Stomach (tissue), 19 donors: ENCODE results near the gene IL2RA. TPM values are rescaled to one million over a fixed set of nuclear protein-coding genes. Genes with fewer than 3 reads are reported as not detected.

Experiments
- DNase-seq, 2 donors: peaks; one replicate each; pipeline versions ENCODE4 v3.0.0 to v3.0.0-alpha.2; 2013 to 2019
- H3K27ac ChIP-seq, 5 donors: fragments of 200-600 bp in 4 of 5; sonication (generic) in 4 of 5; one replicate each; pipeline ENCODE4 v1.5.1; 2013 to 2019; ENCODE audit warnings: mild to moderate bottlenecking in 1 of 5, moderate library complexity in 1 of 5
- H3K27me3 ChIP-seq, 3 donors: fragments of 200-600 bp; sonication (generic); one replicate each; pipeline ENCODE4 v1.5.1; 2017 to 2019; ENCODE audit warnings: mixed run types in 1 of 3
- H3K36me3 ChIP-seq, 4 donors: fragments of 200-600 bp; sonication (generic); 1 replicate in 3 of 4; 2 replicates in 1 of 4; pipeline ENCODE4 v1.5.1; 2016 to 2019
- H3K4me1 ChIP-seq, 4 donors: fragments of 200-600 bp; sonication (generic); one replicate each; pipeline ENCODE4 v1.5.1; 2016 to 2019
- H3K4me3 ChIP-seq, 4 donors: fragments of 200-600 bp; sonication (generic) in 3 of 4; one replicate each; pipeline ENCODE4 v1.5.1; 2016 to 2019; ENCODE audit warnings: mild to moderate bottlenecking in 1 of 4
- H3K9me3 ChIP-seq, 4 donors: fragments of 200-600 bp; sonication (generic); one replicate each; pipeline ENCODE4 v1.5.1; 2016 to 2019
- EP300 ChIP-seq: sonication (generic); formaldehyde crosslinking; IDR thresholded peaks from one replicate; pipeline ENCODE4 v1.6.1; 2017; ENCODE audit warnings: antibody characterized with exemption
- POLR2A ChIP-seq, 4 donors: fragments of 450-650 bp; IDR thresholded peaks; one replicate each; pipeline ENCODE4 v1.6.1; 2016; ENCODE audit warnings: antibody characterized with exemption in 4 of 4, control low read depth in 2 of 4, mild to moderate bottlenecking in 1 of 4, moderate library complexity in 1 of 4
- POLR2AphosphoS5 ChIP-seq, 3 donors: sonication (generic); formaldehyde crosslinking; IDR thresholded peaks; one replicate each; pipeline ENCODE4 v1.6.1; 2016; ENCODE audit warnings: antibody characterized with exemption in 3 of 3
- WGBS, 5 donors: extraction: QIAGEN DNeasy Blood & Tissue Kit in 3 of 5; methylation state at CpG; one replicate each; pipeline versions ENCODE4 v1.1.5 to v1.1.7; 2013 to 2018; 5-methylcytosine and 5-hydroxymethylcytosine counted together
- intact Hi-C: fragments of 100-400 bp; cut with DNase I; formaldehyde crosslinking; loops from one replicate; pipeline ENCODE4 v1.15.1; 2023; ENCODE audit warnings: low total_unique reads
- long read RNA-seq, 10 donors: transcript quantifications; one replicate each; lab custom pipeline, GENCODE V29; 2026
- polyA plus RNA-seq, 3 donors: library from polyadenylated mRNA; stranded (reverse); fragments of 200-250 nt; gene quantifications; one replicate each; pipeline ENCODE4 v1.2.3, GENCODE V29; 2013
- total RNA-seq, 5 donors: library from RNA; depleted of rRNA; stranded (reverse); fragments of >200 nt; gene quantifications; one replicate each; pipeline versions ENCODE4 v1.1.0 to v1.2.3, GENCODE V29; 2014 to 2016
- TF ChIP-seq, protein P1 (sequence below), 7 experiments: fragments of 450-650 bp in 4 of 7; fragments of 200-600 bp in 3 of 7; sonication (generic) in 3 of 7; IDR thresholded peaks; one replicate each; pipeline ENCODE4 v1.5.1; 2016 to 2019; ENCODE audit warnings: antibody characterized with exemption in 7 of 7, control low read depth in 2 of 7, mild to moderate bottlenecking in 1 of 7
- donor health status: healthy with polysubstance abuse.
- donor health status: Bipolar disorder and iron deficiency.
- donor health status: healthy.

IL2RA gene
- total RNA-seq (1 to 10 TPM in 2 of 5 donors, under 1 TPM in 1, not detected in 2; 0.45 to 2.3 (median 1.5) TPM), polyA plus RNA-seq (1 to 10 TPM in 1 of 3 donors, under 1 TPM in 2; 0.46 to 1.3 (median 0.60) TPM)
- long read RNA-seq, donor 1: 0 reads
- long read RNA-seq, donor 2: 0 reads
- long read RNA-seq, donor 3: 0 reads
- long read RNA-seq, donor 4: 0 reads
- long read RNA-seq, donor 5, partial matches to known transcripts: 0 of 1 reads
- long read RNA-seq, donor 5, other reads (novel, unspliced or antisense): 0 of 1 reads
- long read RNA-seq, donor 6: 0 reads
- long read RNA-seq, donor 7: 0 reads
- long read RNA-seq, donor 8: 0 reads
- long read RNA-seq, donor 9: 0 reads
- long read RNA-seq, donor 10: 0 reads

DNA sequence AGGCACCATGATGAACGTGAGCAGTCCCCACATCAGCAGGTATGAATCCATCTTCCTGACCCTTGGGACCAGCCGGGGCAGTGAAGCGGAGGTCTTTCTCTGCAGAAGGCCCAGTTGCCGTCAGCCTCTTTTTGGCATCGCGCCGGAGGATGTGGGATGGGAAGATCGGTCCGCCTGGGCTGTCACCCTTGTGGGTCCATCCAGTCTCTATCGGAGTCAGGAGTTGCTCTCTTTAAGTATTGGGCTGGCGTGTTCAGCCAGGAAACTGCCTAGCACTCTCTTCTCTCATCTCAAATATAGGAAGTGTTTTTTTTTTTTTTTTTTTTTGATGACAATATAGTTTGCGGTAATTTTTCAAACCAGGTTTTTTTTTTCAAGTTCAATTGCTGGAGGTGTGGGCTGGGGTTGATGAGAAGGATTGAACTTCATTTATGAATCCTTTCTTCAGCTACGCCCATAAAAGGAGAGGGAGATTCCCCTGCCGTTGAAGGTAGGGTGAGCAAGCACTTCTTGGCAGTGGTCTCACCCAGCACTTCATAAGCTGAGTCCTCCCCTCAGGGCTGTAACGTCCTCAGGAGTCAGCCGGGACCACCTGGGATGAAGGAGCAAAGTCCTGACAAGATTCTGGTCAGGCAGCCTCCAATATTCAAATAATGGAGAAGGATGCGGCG, at the start of gene IL2RA:
TSS of gene IL2RA (minus strand) at position 267 of the 671 bp plus-strand sequence. CDS start at position 51, 216 bp downstream.
- DNase-seq: peak in 1 of 2 donors; percentile 25
- H3K9me3 ChIP-seq: no peaks in the 10 kb centered on the region
- H3K36me3 ChIP-seq: no peaks in the 10 kb centered on the region
- TF ChIP-seq, protein P1, sequence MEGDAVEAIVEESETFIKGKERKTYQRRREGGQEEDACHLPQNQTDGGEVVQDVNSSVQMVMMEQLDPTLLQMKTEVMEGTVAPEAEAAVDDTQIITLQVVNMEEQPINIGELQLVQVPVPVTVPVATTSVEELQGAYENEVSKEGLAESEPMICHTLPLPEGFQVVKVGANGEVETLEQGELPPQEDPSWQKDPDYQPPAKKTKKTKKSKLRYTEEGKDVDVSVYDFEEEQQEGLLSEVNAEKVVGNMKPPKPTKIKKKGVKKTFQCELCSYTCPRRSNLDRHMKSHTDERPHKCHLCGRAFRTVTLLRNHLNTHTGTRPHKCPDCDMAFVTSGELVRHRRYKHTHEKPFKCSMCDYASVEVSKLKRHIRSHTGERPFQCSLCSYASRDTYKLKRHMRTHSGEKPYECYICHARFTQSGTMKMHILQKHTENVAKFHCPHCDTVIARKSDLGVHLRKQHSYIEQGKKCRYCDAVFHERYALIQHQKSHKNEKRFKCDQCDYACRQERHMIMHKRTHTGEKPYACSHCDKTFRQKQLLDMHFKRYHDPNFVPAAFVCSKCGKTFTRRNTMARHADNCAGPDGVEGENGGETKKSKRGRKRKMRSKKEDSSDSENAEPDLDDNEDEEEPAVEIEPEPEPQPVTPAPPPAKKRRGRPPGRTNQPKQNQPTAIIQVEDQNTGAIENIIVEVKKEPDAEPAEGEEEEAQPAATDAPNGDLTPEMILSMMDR (IDR thresholded peaks at IDR 0.05): no peak
- no peak for TF ChIP-seq POLR2AphosphoS5 (IDR thresholded peaks at IDR 0.05)
- no peak for TF ChIP-seq EP300
- no peak for TF ChIP-seq POLR2A (IDR thresholded peaks at IDR 0.05)
- 69 to 79% (median 76%) methylated on average over 17 to 18 of the region's 18 CpGs for WGBS, 5 donors
- peak within 1 kb of the TSS in 3 of 4 donors; percentile 23 to 30 (median 26) for H3K4me3 ChIP-seq
- H3K4me1 ChIP-seq: peaks cover 0 to 13% (median 0%) of the 10 kb centered on the region in 4 donors
- no peak within 1 kb of the TSS for H3K27ac ChIP-seq
- no peaks in the 10 kb centered on the region for H3K27me3 ChIP-seq
- intact Hi-C loops: no loop called here

DNA sequence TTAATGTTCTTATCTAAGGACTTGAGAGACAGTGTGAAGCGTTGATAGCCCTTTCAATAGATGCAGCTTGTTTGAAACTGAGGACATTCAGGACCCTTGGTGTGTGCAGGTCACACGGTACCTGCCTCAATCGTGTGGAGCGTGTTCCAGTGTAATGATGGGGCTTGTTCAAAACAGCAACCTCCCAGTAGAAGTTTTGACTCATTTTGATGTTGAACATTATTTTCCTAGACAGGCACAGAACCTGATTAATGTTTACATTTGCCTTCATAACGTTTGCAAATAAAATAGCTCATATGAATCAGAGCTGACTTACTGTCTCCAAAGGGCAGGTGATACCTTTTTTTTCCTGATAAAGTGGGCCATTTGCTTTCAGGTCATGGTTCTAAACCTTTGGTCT, 48.0 kb upstream of the IL2RA start:
- H3K4me3 ChIP-seq: no peak overlapping the region
- intact Hi-C loops: no loop called here
- peaks cover 0 to 19% (median 11%) of the 10 kb centered on the region in 4 donors for H3K4me1 ChIP-seq
- peaks cover 72 to 100% (median 98%) of the 10 kb centered on the region in 4 donors for H3K36me3 ChIP-seq
- 70 to 85% (median 77%) methylated on average over 5 of the region's 5 CpGs for WGBS, 5 donors
- TF ChIP-seq, protein P1 (IDR thresholded peaks at IDR 0.05): no peak
- TF ChIP-seq EP300: no peak
- no peak for TF ChIP-seq POLR2AphosphoS5 (IDR thresholded peaks at IDR 0.05)
- no peak for TF ChIP-seq POLR2A (IDR thresholded peaks at IDR 0.05)
- no peak for DNase-seq
- no peaks in the 10 kb centered on the region for H3K9me3 ChIP-seq
- H3K27ac ChIP-seq: no peak overlapping the region
- H3K27me3 ChIP-seq: no peaks in the 10 kb centered on the region

DNA sequence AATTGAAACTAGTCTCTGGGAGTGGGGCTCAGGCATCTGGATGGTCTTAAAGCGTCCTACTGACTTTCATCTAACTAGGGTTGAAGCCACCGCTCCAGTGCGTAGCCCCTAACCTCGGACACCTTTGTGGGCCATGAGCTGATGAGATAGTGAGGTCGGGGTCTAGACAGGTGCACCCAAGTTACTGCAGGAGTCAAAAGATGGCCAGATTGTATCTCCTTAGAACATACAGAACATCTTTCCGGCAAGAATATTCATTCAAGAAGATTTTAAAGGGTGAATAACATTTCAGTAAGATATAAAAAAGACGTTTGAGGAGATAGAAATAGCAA, 47.2 kb upstream of the IL2RA start:
- H3K27ac ChIP-seq: no peak overlapping the region
- TF ChIP-seq, protein P1 (IDR thresholded peaks at IDR 0.05): no peak
- TF ChIP-seq POLR2A (IDR thresholded peaks at IDR 0.05) (no peak), POLR2AphosphoS5 (IDR thresholded peaks at IDR 0.05) (no peak), EP300 (no peak)
- peaks cover 69 to 100% (median 98%) of the 10 kb centered on the region in 4 donors for H3K36me3 ChIP-seq
- no peaks in the 10 kb centered on the region for H3K27me3 ChIP-seq
- WGBS, 5 donors: 79 to 89% (median 83%) methylated on average over 7 of the region's 7 CpGs
- no peaks in the 10 kb centered on the region for H3K9me3 ChIP-seq
- H3K4me1 ChIP-seq: peaks cover 0 to 15% (median 8%) of the 10 kb centered on the region in 4 donors
- H3K4me3 ChIP-seq: no peak overlapping the region
- no peak for DNase-seq
- intact Hi-C loops: loop anchor here (5.0 to 10.0 kb wide), 2 partner anchors 105 to 293 kb away; no protein-coding TSS in a partner anchor

DNA sequence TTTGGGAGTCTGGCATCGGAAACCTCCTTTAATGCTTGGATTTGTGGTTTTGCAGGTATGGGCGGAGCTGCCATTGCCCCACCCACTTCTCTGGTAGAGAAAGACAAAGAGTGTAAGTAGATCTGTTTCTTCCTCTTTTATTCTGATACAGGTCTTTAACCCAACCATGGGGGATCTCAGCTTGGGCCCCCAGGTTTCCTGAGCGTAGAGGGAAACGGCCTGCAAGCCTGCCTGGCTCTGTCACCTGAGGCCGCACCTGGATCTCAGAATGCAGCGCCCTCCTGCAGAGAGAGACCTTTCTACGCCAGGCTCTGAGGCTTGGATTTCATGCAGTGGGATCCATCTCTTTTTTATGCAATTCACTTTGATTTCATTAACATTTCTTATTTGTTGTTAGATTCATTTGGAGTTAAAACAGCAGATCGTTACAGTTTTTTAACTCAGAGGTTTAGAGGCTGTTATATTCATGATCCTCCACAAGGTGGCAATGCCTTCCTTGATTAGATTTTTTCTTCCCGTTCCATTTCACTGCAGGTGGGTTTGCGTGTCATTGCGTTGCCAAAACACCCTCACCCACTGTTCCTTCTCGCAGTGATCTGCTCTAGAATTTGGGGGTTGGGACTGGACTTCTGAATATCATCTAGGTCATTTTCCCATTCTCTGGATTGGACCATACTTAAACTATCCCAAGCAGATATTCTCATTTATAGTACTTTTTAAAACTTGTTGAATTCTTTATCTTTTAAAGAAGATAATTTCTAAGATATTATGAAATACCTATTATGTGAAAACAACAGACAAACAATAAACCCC, 46.7 kb upstream of the IL2RA start:
- WGBS, 5 donors: 32 to 43% (median 37%) methylated on average over 12 of the region's 12 CpGs
- Histone ChIP-seq H3K4me3 (no peak overlapping the region), H3K36me3 (peaks cover 63 to 100% (median 94%) of the 10 kb centered on the region in 4 donors), H3K9me3 (no peaks in the 10 kb centered on the region), H3K27me3 (no peaks in the 10 kb centered on the region), H3K27ac (no peak overlapping the region), H3K4me1 (peaks cover 0 to 14% (median 8%) of the 10 kb centered on the region in 4 donors)
- DNase-seq: peak in 1 of 2 donors; percentile 72
- intact Hi-C loops: loop anchor here (5.0 to 10.0 kb wide), 2 partner anchors 106 to 293 kb away; no protein-coding TSS in a partner anchor
- TF ChIP-seq, protein P1 (IDR thresholded peaks at IDR 0.05): peak in 5 of 7 experiments; percentile 50 to 83 (median 65)
- no peak for TF ChIP-seq POLR2AphosphoS5 (IDR thresholded peaks at IDR 0.05)
